Measurements from ENCODE around the gene PHLDA2. TPM values are rescaled to one million over a fixed set of nuclear protein-coding genes. Genes with fewer than 3 reads are reported as not detected.

The PHLDA2 gene
- total RNA-seq, 1 donor from 2014 or later = not detected

- FAIRE-seq (no peak), DNase-seq (ENCODE audit: low spot score in 2 of 2) (no peak)
Measured at GRCh38 chr11:2931420-2931746, 2.2 kb upstream of the PHLDA2 start.

- DNase-seq (ENCODE audit: low spot score in 2 of 2) = peak; percentile 56 to 60
- no peak for FAIRE-seq
Measured at GRCh38 chr11:2930704-2931419, 1.6 kb upstream of the PHLDA2 start.

- FAIRE-seq (no peak), DNase-seq (ENCODE audit: low spot score in 2 of 2) (peak; percentile 48 to 54)
Measured at GRCh38 chr11:2929950-2930703, 907 bp upstream of the PHLDA2 start.

- no peak for FAIRE-seq
Measured at GRCh38 chr11:2929531-2929949, 320 bp upstream of the PHLDA2 start.

GRCh38 chr11:2927851-2928604 lies 1.2 kb downstream of the PHLDA2 start:
- FAIRE-seq (no peak), DNase-seq (ENCODE audit: low spot score in 2 of 2) (peak; percentile 27 to 33)

More at GRCh38 chr11:2929531-2929949, 320 bp upstream of the PHLDA2 start:
- peak in 1 of 2 donors; percentile 45 for DNase-seq (ENCODE audit: low spot score in 2 of 2)

- peak in 1 of 2 donors; percentile 16 for DNase-seq (ENCODE audit: low spot score in 2 of 2)
- FAIRE-seq = no peak
Measured at GRCh38 chr11:2927121-2927800, 2.0 kb downstream of the PHLDA2 start.

- FAIRE-seq = no peak
Measured at GRCh38 chr11:2926611-2927051, 2.6 kb downstream of the PHLDA2 start.

GRCh38 chr11:2924821-2925675 lies 4.2 kb downstream of the PHLDA2 start:
- FAIRE-seq (no peak), DNase-seq (ENCODE audit: low spot score in 2 of 2) (no peak)

More at GRCh38 chr11:2926611-2927051, 2.6 kb downstream of the PHLDA2 start:
- DNase-seq (ENCODE audit: low spot score in 2 of 2) = no peak

- FAIRE-seq (no peak), DNase-seq (ENCODE audit: low spot score in 2 of 2) (no peak)
Measured at GRCh38 chr11:2924381-2924780, 4.8 kb downstream of the PHLDA2 start.

GRCh38 chr11:2923446-2924375 lies 5.5 kb downstream of the PHLDA2 start:
- FAIRE-seq (no peak), DNase-seq (ENCODE audit: low spot score in 2 of 2) (no peak)

- DNase-seq (ENCODE audit: low spot score in 2 of 2) (no peak), FAIRE-seq (no peak)
Measured at GRCh38 chr11:2922655-2923054, 6.6 kb downstream of the PHLDA2 start.

GRCh38 chr11:2921742-2922493 lies 7.3 kb downstream of the PHLDA2 start:
- no peak for FAIRE-seq
- no peak for DNase-seq (ENCODE audit: low spot score in 2 of 2)

GRCh38 chr11:2921261-2921660 lies 8.0 kb downstream of the PHLDA2 start:
- no peak for FAIRE-seq
- no peak for DNase-seq (ENCODE audit: low spot score in 2 of 2)

- FAIRE-seq = no peak
- no peak for DNase-seq (ENCODE audit: low spot score in 2 of 2)
Measured at GRCh38 chr11:2920343-2920742, 8.9 kb downstream of the PHLDA2 start.

- DNase-seq (ENCODE audit: low spot score in 2 of 2) = no peak
- no peak for FAIRE-seq
Measured at GRCh38 chr11:2919837-2920236, 9.4 kb downstream of the PHLDA2 start.

- FAIRE-seq (no peak), DNase-seq (ENCODE audit: low spot score in 2 of 2) (no peak)
Measured at GRCh38 chr11:2919188-2919587, 10.0 kb downstream of the PHLDA2 start.

GRCh38 chr11:2917842-2918490 lies 11.3 kb downstream of the PHLDA2 start:
- FAIRE-seq (no peak), DNase-seq (ENCODE audit: low spot score in 2 of 2) (no peak)
